Endodermal cell (in vitro differentiated cells): Measurements from ENCODE around the gene PIGK. TPM values are rescaled to one million over a fixed set of nuclear protein-coding genes. Genes with fewer than 3 reads are reported as not detected.

ENCODE experiments used
- DNase-seq: peaks from one replicate; pipeline ENCODE4 v3.0.0-alpha.2; 2017
- H3K27ac ChIP-seq: 2 replicates; pipeline ENCODE4 v1.5.1; 2013; ENCODE audit warnings: mild to moderate bottlenecking, low read depth, low read length, moderate library complexity
- H3K27me3 ChIP-seq: 2 replicates; pipeline ENCODE4 v1.6.1; 2013; ENCODE audit warnings: mild to moderate bottlenecking, low read length, moderate library complexity; ENCODE audit not compliant: insufficient read depth, control insufficient read depth, poor library complexity, severe bottlenecking
- H3K36me3 ChIP-seq: 2 replicates; pipeline ENCODE4 v1.7.0; 2013; ENCODE audit warnings: mild to moderate bottlenecking, low read length, moderate library complexity; ENCODE audit not compliant: control insufficient read depth, insufficient read depth
- H3K4me1 ChIP-seq: one replicate; pipeline ENCODE4 v1.7.0; 2013; ENCODE audit warnings: low read length; ENCODE audit not compliant: control insufficient read depth, insufficient read depth
- H3K4me3 ChIP-seq: 2 replicates; pipeline ENCODE4 v1.5.1; 2013; ENCODE audit warnings: mild to moderate bottlenecking, low read length, moderate library complexity
- H3K9ac ChIP-seq: 2 replicates; pipeline ENCODE4 v1.6.1; 2013; ENCODE audit warnings: mild to moderate bottlenecking, low read length, moderate library complexity; ENCODE audit not compliant: poor library complexity, severe bottlenecking; ENCODE audit errors: extremely low read depth
- H3K9me3 ChIP-seq: 2 replicates; pipeline ENCODE4 v1.6.1; 2013; ENCODE audit warnings: mild to moderate bottlenecking, low read length, moderate library complexity; ENCODE audit not compliant: control insufficient read depth
- H3K27ac Mint-ChIP-seq: 2 replicates; pipeline ENCODE4 v1.8.0; 2020; ENCODE audit warnings: mixed read lengths
- H3K27me3 Mint-ChIP-seq: 2 replicates; pipeline ENCODE4 v1.8.0; 2021; ENCODE audit warnings: mild to moderate bottlenecking, mixed read lengths; ENCODE audit not compliant: insufficient read depth
- H3K36me3 Mint-ChIP-seq: 2 replicates; pipeline ENCODE4 v1.8.0; 2020; ENCODE audit warnings: low read depth, mixed read lengths
- H3K4me1 Mint-ChIP-seq: 2 replicates; pipeline ENCODE4 v1.8.0; 2020; ENCODE audit warnings: mixed read lengths
- H3K4me3 Mint-ChIP-seq: 2 replicates; pipeline ENCODE4 v1.8.0; 2020; ENCODE audit warnings: mild to moderate bottlenecking, moderate library complexity, mixed read lengths
- H3K9me3 Mint-ChIP-seq: 2 replicates; pipeline ENCODE4 v1.8.0; 2020; ENCODE audit warnings: mild to moderate bottlenecking, mixed read lengths
- CTCF ChIP-seq: fragments of 200-600 bp; sonication (generic); conservative IDR thresholded peaks from 2 replicates; pipeline ENCODE4 v1.5.0; 2021; ENCODE audit warnings: antibody characterized with exemption, mild to moderate bottlenecking
- WGBS, 2 experiments: methylation state at CpG; one replicate each; pipeline versions ENCODE4 v1.1.5 to v1.1.7; 2013; ENCODE audit warnings: missing lambda C conversion rate in 2 of 2, mixed read lengths in 1 of 2; ENCODE audit not compliant: insufficient coverage in 1 of 2, insufficient read length in 1 of 2; 5-methylcytosine and 5-hydroxymethylcytosine counted together
- total RNA-seq, 2 donors: library from RNA; stranded (reverse); fragmentation: NEBNext Ultra II Directional in 1 of 2; extraction: Animal tissue kit (Norgen Biotek cat#: 25700) in 1 of 2; gene quantifications; 2 replicates in 1 of 2; 3 replicates in 1 of 2; pipeline ENCODE4 v1.2.1, GENCODE V29; 2021

Gene PIGK
- total RNA-seq, 2 donors from 2014 or later = 19.9 to 26.7 TPM

GRCh38 chr1:77230051-77230450 lies 10.8 kb upstream of the PIGK start:
- H3K4me3 Mint-ChIP-seq = no peak overlapping the region

GRCh38 chr1:77228836-77229235 lies 9.6 kb upstream of the PIGK start:
- no peaks in the 10 kb centered on the region for H3K4me1 Mint-ChIP-seq
- H3K4me3 Mint-ChIP-seq = no peak overlapping the region
- DNase-seq = no peak
- Histone ChIP-seq H3K4me1 (no peaks in the 10 kb centered on the region), H3K9ac (no peak overlapping the region), H3K9me3 (no peaks in the 10 kb centered on the region), H3K4me3 (no peak overlapping the region), H3K27ac (no peak overlapping the region), H3K27me3 (no peaks in the 10 kb centered on the region), H3K36me3 (no peaks in the 10 kb centered on the region)
- H3K9me3 Mint-ChIP-seq = peaks cover 6% of the 10 kb centered on the region
- no peak for TF ChIP-seq CTCF
- no peaks in the 10 kb centered on the region for H3K36me3 Mint-ChIP-seq
- no peak overlapping the region for H3K27ac Mint-ChIP-seq
- H3K27me3 Mint-ChIP-seq = no peaks in the 10 kb centered on the region

More at GRCh38 chr1:77230051-77230450, 10.8 kb upstream of the PIGK start:
- DNase-seq = no peak
- H3K27me3 ChIP-seq = no peaks in the 10 kb centered on the region
- no peaks in the 10 kb centered on the region for H3K4me1 Mint-ChIP-seq
- no peak overlapping the region for H3K27ac ChIP-seq
- H3K4me3 ChIP-seq = no peak overlapping the region
- H3K27me3 Mint-ChIP-seq = no peaks in the 10 kb centered on the region
- H3K9ac ChIP-seq = no peak overlapping the region
- no peaks in the 10 kb centered on the region for H3K4me1 ChIP-seq
- H3K9me3 Mint-ChIP-seq = peaks cover 6% of the 10 kb centered on the region
- no peak overlapping the region for H3K27ac Mint-ChIP-seq
- no peaks in the 10 kb centered on the region for H3K9me3 ChIP-seq
- no peak for TF ChIP-seq CTCF
- no peaks in the 10 kb centered on the region for H3K36me3 ChIP-seq
- H3K36me3 Mint-ChIP-seq = no peaks in the 10 kb centered on the region
- WGBS, 2 experiments = 86 to 89% methylated on average over 1 of the region's 1 CpG

- Histone ChIP-seq H3K9me3 (no peaks in the 10 kb centered on the region), H3K4me3 (no peak overlapping the region), H3K27ac (no peak overlapping the region), H3K36me3 (no peaks in the 10 kb centered on the region), H3K27me3 (no peaks in the 10 kb centered on the region), H3K9ac (no peak overlapping the region), H3K4me1 (no peaks in the 10 kb centered on the region)
- H3K27me3 Mint-ChIP-seq = no peaks in the 10 kb centered on the region
- H3K4me1 Mint-ChIP-seq = no peaks in the 10 kb centered on the region
- no peak overlapping the region for H3K4me3 Mint-ChIP-seq
- no peak for TF ChIP-seq CTCF
- WGBS, 2 experiments = 78 to 86% methylated on average over 2 to 3 of the region's 3 CpGs
- DNase-seq = no peak
- H3K9me3 Mint-ChIP-seq = no peaks in the 10 kb centered on the region
- no peak overlapping the region for H3K27ac Mint-ChIP-seq
- peaks cover 10% of the 10 kb centered on the region for H3K36me3 Mint-ChIP-seq
These were observed 8.2 kb upstream of the PIGK start for GRCh38 chr1:77227381-77227780.
